ENCODE measurements around the gene ARHGEF17.

Gene ARHGEF17

GRCh38 chr11:73404048-73404447 lies 96.0 kb downstream of the ARHGEF17 start:
- no peak for DNase-seq (ENCODE audit: low read depth in 1 of 2, low spot score in 1 of 2)

- no peak for DNase-seq (ENCODE audit: low read depth in 1 of 2, low spot score in 1 of 2)
Measured at GRCh38 chr11:73404506-73405145, 96.5 kb downstream of the ARHGEF17 start.

- DNase-seq (ENCODE audit: low read depth in 1 of 2, low spot score in 1 of 2): no peak
Measured at GRCh38 chr11:73405146-73405510, 97.1 kb downstream of the ARHGEF17 start.

- no peak for DNase-seq (ENCODE audit: low read depth in 1 of 2, low spot score in 1 of 2)
Measured at GRCh38 chr11:73406131-73406530, 98.1 kb downstream of the ARHGEF17 start.

GRCh38 chr11:73406619-73407018 lies 98.5 kb downstream of the ARHGEF17 start:
- no peak for DNase-seq (ENCODE audit: low read depth in 1 of 2, low spot score in 1 of 2)

GRCh38 chr11:73409431-73409830 lies 101.4 kb downstream of the ARHGEF17 start:
- DNase-seq (ENCODE audit: low read depth in 1 of 2, low spot score in 1 of 2): no peak

- DNase-seq (ENCODE audit: low read depth in 1 of 2, low spot score in 1 of 2): no peak
Measured at GRCh38 chr11:73410627-73411026, 102.6 kb downstream of the ARHGEF17 start.

- DNase-seq (ENCODE audit: low read depth in 1 of 2, low spot score in 1 of 2): no peak
Measured at GRCh38 chr11:73411031-73411430, 103.0 kb downstream of the ARHGEF17 start.

GRCh38 chr11:73412308-73412707 lies 104.2 kb downstream of the ARHGEF17 start:
- no peak for DNase-seq (ENCODE audit: low read depth in 1 of 2, low spot score in 1 of 2)

GRCh38 chr11:73413256-73413655 lies 105.2 kb downstream of the ARHGEF17 start:
- no peak for DNase-seq (ENCODE audit: low read depth in 1 of 2, low spot score in 1 of 2)

GRCh38 chr11:73414977-73415651 lies 107.0 kb downstream of the ARHGEF17 start:
- DNase-seq (ENCODE audit: low read depth in 1 of 2, low spot score in 1 of 2): no peak

GRCh38 chr11:73415854-73416615 lies 108.0 kb downstream of the ARHGEF17 start:
- no peak for DNase-seq (ENCODE audit: low read depth in 1 of 2, low spot score in 1 of 2)

GRCh38 chr11:73416786-73417185 lies 108.7 kb downstream of the ARHGEF17 start:
- DNase-seq (ENCODE audit: low read depth in 1 of 2, low spot score in 1 of 2): no peak
